Progenitor cell of endocrine pancreas (in vitro differentiated cells): Measurements from ENCODE around the gene ANKRD49. TPM values are rescaled to one million over a fixed set of nuclear protein-coding genes. Genes with fewer than 3 reads are reported as not detected.

ENCODE experiments used
- DNase-seq: peaks from one replicate; pipeline ENCODE4 v3.0.0; 2021; ENCODE audit warnings: low spot score; ENCODE audit not compliant: unreplicated experiment
- H3K27ac Mint-ChIP-seq: 2 replicates; pipeline ENCODE4 v1.8.0; 2021; ENCODE audit warnings: mild to moderate bottlenecking, moderate library complexity, mixed read lengths
- H3K27me3 Mint-ChIP-seq: 2 replicates; pipeline ENCODE4 v1.8.0; 2021; ENCODE audit warnings: mixed read lengths
- H3K36me3 Mint-ChIP-seq: 2 replicates; pipeline ENCODE4 v1.8.0; 2022; ENCODE audit warnings: mixed read lengths; ENCODE audit not compliant: insufficient read depth
- H3K4me1 Mint-ChIP-seq: 2 replicates; pipeline ENCODE4 v1.8.0; 2021; ENCODE audit warnings: low read depth, mixed read lengths
- H3K4me3 Mint-ChIP-seq: 2 replicates; pipeline ENCODE4 v1.8.0; 2021; ENCODE audit warnings: low read depth, mild to moderate bottlenecking, moderate library complexity, mixed read lengths
- H3K9me3 Mint-ChIP-seq: 2 replicates; pipeline ENCODE4 v1.8.0; 2021; ENCODE audit warnings: low read depth, mixed read lengths
- CTCF ChIP-seq: fragments of 200-600 bp; sonication (generic); IDR thresholded peaks from one replicate; pipeline ENCODE4 v1.5.0; 2021; ENCODE audit warnings: antibody characterized with exemption, mild to moderate bottlenecking; ENCODE audit not compliant: unreplicated experiment
- total RNA-seq: library from RNA; stranded (reverse); gene quantifications from 2 replicates; pipeline ENCODE4 v1.2.1, GENCODE V29; 2021

Gene ANKRD49
- total RNA-seq, 1 donor from 2014 or later, result 23.0 TPM

DNA sequence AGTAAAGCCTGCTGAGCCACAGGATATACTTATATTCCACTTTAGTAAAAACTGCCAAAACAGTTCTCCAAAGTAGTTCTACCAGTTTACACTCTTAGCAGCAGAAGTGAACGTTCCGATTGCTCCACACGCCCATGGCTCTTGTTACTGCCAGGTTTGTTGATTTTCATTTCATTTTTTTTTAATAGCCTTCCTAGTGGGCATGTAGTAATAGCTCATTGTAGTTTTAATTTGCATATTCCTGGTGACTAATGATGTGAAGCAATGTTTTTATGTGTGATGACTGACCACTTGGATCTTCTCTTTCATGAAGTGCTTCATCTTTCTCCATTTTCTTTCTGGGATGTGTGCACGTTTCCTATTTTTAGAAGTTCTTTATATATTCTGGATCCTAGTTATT lies 13.7 kb downstream of the ANKRD49 start:
- H3K36me3 Mint-ChIP-seq, result no peaks in the 10 kb centered on the region
- H3K9me3 Mint-ChIP-seq, result no peaks in the 10 kb centered on the region
- no peak for DNase-seq
- peaks cover 3% of the 10 kb centered on the region for H3K4me1 Mint-ChIP-seq
- H3K27ac Mint-ChIP-seq, result no peak overlapping the region
- H3K27me3 Mint-ChIP-seq, result peaks cover 32% of the 10 kb centered on the region
- TF ChIP-seq CTCF, result no peak
- H3K4me3 Mint-ChIP-seq, result no peak overlapping the region

- Mint-ChIP-seq H3K4me3 (peak within 1 kb of the TSS; percentile 73), H3K27ac (no peak within 1 kb of the TSS), H3K27me3 (peaks cover 63% of the 10 kb centered on the region), H3K4me1 (peaks cover 5% of the 10 kb centered on the region), H3K9me3 (no peaks in the 10 kb centered on the region), H3K36me3 (no peaks in the 10 kb centered on the region)
- DNase-seq, result peak; percentile 37
- peak; percentile 9 for TF ChIP-seq CTCF
These were observed 18.4 kb downstream of the ANKRD49 start, which contains the start of gene C11orf97 for GRCh38 chr11:94511932-94512781. TSS of gene C11orf97 (plus strand) at chr11:94512461. CDS start at chr11:94512529, 68 bp downstream.

DNA sequence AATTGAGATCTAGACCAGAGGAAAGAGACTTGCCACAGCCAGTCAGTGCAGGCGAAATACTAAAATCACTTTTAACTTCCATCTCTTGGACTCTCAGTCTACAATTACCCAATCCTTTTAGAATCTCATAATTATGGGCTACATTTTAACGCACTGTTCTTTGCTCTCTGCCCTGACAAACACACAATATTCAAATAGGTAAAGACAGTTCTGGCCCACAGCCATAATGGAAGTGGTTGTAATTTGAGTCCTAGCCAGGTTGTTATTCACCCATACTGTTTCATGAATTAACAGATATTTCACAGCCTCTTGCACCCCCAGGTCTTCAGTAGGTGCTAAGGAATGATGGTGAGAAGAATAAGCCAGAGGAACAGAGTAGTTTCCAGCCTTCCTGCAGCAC lies 19.3 kb downstream of the ANKRD49 start:
- H3K4me3 Mint-ChIP-seq, result no peak overlapping the region
- no peak overlapping the region for H3K27ac Mint-ChIP-seq
- H3K4me1 Mint-ChIP-seq, result peaks cover 5% of the 10 kb centered on the region
- H3K9me3 Mint-ChIP-seq, result no peaks in the 10 kb centered on the region
- H3K27me3 Mint-ChIP-seq, result peaks cover 59% of the 10 kb centered on the region
- no peaks in the 10 kb centered on the region for H3K36me3 Mint-ChIP-seq
- no peak for DNase-seq
- no peak for TF ChIP-seq CTCF

DNA sequence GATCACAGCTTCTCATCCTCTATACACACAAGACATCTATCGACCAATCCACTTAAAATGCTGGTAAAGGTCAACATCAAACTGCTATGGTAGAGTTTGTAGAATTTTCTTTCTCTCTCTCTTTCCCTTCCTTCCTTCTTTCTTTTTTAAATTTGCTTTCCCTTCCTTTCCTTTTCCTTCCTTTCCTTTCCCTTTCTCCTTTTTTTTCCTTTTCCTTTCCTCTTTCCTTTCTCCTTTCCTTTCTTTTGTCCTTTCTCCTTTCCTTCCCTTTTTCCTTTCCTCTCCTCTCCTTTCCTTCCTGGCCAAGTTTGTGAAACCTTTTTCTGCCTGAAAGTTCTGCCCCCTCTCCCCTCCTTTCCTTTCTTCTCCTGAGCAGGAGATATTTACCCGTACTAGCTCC lies 21.6 kb downstream of the ANKRD49 start:
- Mint-ChIP-seq H3K36me3 (no peaks in the 10 kb centered on the region), H3K27ac (no peak overlapping the region), H3K27me3 (peaks cover 52% of the 10 kb centered on the region), H3K4me3 (no peak overlapping the region), H3K9me3 (no peaks in the 10 kb centered on the region), H3K4me1 (peaks cover 5% of the 10 kb centered on the region)
- no peak for TF ChIP-seq CTCF
- no peak for DNase-seq

- Mint-ChIP-seq H3K36me3 (no peaks in the 10 kb centered on the region), H3K9me3 (no peaks in the 10 kb centered on the region), H3K27ac (no peak overlapping the region), H3K4me1 (peaks cover 5% of the 10 kb centered on the region), H3K4me3 (no peak overlapping the region), H3K27me3 (peaks cover 38% of the 10 kb centered on the region)
- no peak for DNase-seq
- TF ChIP-seq CTCF, result no peak
These were observed 22.9 kb downstream of the ANKRD49 start for GRCh38 chr11:94516725-94517124.
